Keratinocyte (primary cell): Measurements from ENCODE around the gene DNAH8. TPM values are rescaled to one million over a fixed set of nuclear protein-coding genes. Genes with fewer than 3 reads are reported as not detected.

Experiments
- DNase-seq: peaks from one replicate; pipeline ENCODE4 v3.0.0-alpha.2; 2011; ENCODE audit warnings: low read depth, missing footprints, low spot score
- FAIRE-seq: peaks from 2 replicates; lab custom pipeline; 2011; peaks lifted over from hg19 to GRCh38; lab: Jason Lieb, UNC
- H2AFZ ChIP-seq: 2 replicates; pipeline ENCODE4 v1.6.0; 2012; ENCODE audit warnings: low read length, control low read depth, inconsistent platforms; ENCODE audit not compliant: control insufficient read depth
- H3K27ac ChIP-seq: 2 replicates; pipeline ENCODE4 v1.5.1; 2011; ENCODE audit warnings: low read length; ENCODE audit not compliant: control insufficient read depth, insufficient read depth
- H3K27me3 ChIP-seq: 3 replicates; pipeline ENCODE4 v1.6.0; 2011; ENCODE audit warnings: low read length; ENCODE audit not compliant: control insufficient read depth, insufficient read depth; ENCODE audit errors: extremely low read depth
- H3K36me3 ChIP-seq, 2 experiments: 2 replicates in 1 of 2; 3 replicates in 1 of 2; pipeline ENCODE4 v1.5.1; 2011; ENCODE audit warnings: low read length in 2 of 2, mild to moderate bottlenecking in 1 of 2; ENCODE audit not compliant: control insufficient read depth in 2 of 2, insufficient read depth in 2 of 2; ENCODE audit errors: extremely low read depth in 1 of 2
- H3K4me1 ChIP-seq: 3 replicates; pipeline ENCODE4 v1.5.1; 2011; ENCODE audit warnings: low read length; ENCODE audit not compliant: control insufficient read depth, insufficient read depth; ENCODE audit errors: extremely low read depth
- H3K4me2 ChIP-seq: 3 replicates; pipeline ENCODE4 v1.6.0; 2011; ENCODE audit warnings: low read depth, low read length; ENCODE audit not compliant: control insufficient read depth, insufficient read depth; ENCODE audit errors: extremely low read depth
- H3K4me3 ChIP-seq, 3 experiments: fragments of 200-600 bp in 1 of 3; sonication (generic) in 1 of 3; 2 replicates in 2 of 3; 3 replicates in 1 of 3; pipeline ENCODE4 v1.5.1; 2011 to 2016; ENCODE audit warnings: low read length in 3 of 3, mild to moderate bottlenecking in 3 of 3, control low read depth in 2 of 3, inconsistent platforms in 1 of 3, low read depth in 1 of 3, mixed read lengths in 1 of 3, mixed run types in 1 of 3, moderate library complexity in 1 of 3; ENCODE audit not compliant: control insufficient read depth in 2 of 3, insufficient read depth in 2 of 3; ENCODE audit errors: extremely low read depth in 1 of 3
- H3K79me2 ChIP-seq: 2 replicates; pipeline ENCODE4 v1.6.0; 2012; ENCODE audit warnings: low read length; ENCODE audit not compliant: control insufficient read depth, insufficient read depth
- H3K9ac ChIP-seq: 3 replicates; pipeline ENCODE4 v1.6.0; 2011; ENCODE audit warnings: low read length; ENCODE audit not compliant: control insufficient read depth, insufficient read depth; ENCODE audit errors: extremely low read depth
- H3K9me1 ChIP-seq: 3 replicates; pipeline ENCODE4 v1.6.0; 2011; ENCODE audit warnings: low read length; ENCODE audit not compliant: control insufficient read depth, insufficient read depth; ENCODE audit errors: extremely low read depth
- H3K9me3 ChIP-seq: 2 replicates; pipeline ENCODE4 v1.5.1; 2012; ENCODE audit warnings: low read depth, low read length; ENCODE audit not compliant: control insufficient read depth
- H4K20me1 ChIP-seq: 3 replicates; pipeline ENCODE4 v1.6.0; 2011; ENCODE audit warnings: low read length; ENCODE audit not compliant: control insufficient read depth, insufficient read depth; ENCODE audit errors: extremely low read depth
- EZH2 ChIP-seq: IDR thresholded peaks from one replicate; pipeline ENCODE4 v1.6.1; 2012; ENCODE audit warnings: inconsistent platforms, mild to moderate bottlenecking, low read length, moderate library complexity
- dilution Hi-C: fragments of 300-500 bp; cut with MboI; formaldehyde crosslinking; loops from one replicate; pipeline ENCODE4 v1.7.0; 2020; ENCODE audit warnings: low sequenced_read_pairs; ENCODE audit not compliant: extremely low pct_ligation_motif_present
- polyA plus RNA-seq, 5 experiments: library from polyadenylated mRNA; depleted of rRNA in 3 of 5; stranded (reverse) in 3 of 5; stranded (forward) in 1 of 5; unstranded in 1 of 5; fragments of >200 nt; gene quantifications; 1 replicate in 1 of 5; 2 replicates in 3 of 5; 3 replicates in 1 of 5; pipeline versions ENCODE4 v1.2.1 to v1.2.3, GENCODE V29; 2011 to 2012; ENCODE audit warnings: missing spikeins in 2 of 5, low read depth in 1 of 5, low replicate concordance in 1 of 5
- TF ChIP-seq, protein P1 (sequence below), 3 experiments: IDR thresholded peaks in 1 of 3; conservative IDR thresholded peaks in 1 of 3; optimal IDR thresholded peaks in 1 of 3; 2 replicates in 2 of 3; 3 replicates in 1 of 3; pipeline versions ENCODE3 to v1.5.1; 2011; ENCODE audit warnings: low read length in 3 of 3, mild to moderate bottlenecking in 3 of 3, moderate library complexity in 2 of 3, control low read depth in 1 of 3, inconsistent platforms in 1 of 3; ENCODE audit not compliant: insufficient read depth in 2 of 3; ENCODE audit errors: extremely low read depth in 1 of 3

The DNAH8 gene
- polyA plus RNA-seq, 1 donor (not counting 4 experiments of a cell fraction or from before 2014, with no cell fraction given): 0.01 TPM

DNA sequence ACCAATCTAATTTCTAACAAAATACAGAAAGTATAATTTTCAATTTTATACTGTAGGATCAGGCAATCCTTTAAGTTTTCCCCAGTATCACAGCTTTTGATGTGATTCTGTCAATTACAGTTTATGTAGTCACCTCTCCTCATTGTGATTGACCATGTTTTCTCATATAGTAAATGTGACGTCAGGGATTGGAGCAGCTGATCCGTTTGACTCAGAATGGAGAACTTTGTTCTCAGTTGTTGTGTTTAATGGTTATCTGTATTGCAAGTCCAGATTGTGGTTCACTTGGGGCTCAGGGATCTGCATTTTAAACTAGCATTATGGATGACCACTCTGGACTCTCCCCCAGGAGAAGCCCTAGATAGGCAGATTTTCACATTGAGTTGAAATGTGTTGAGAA, 90.6 kb downstream of the DNAH8 start:
- Histone ChIP-seq H3K79me2 (no peaks in the 10 kb centered on the region), H3K4me3 (no peak overlapping the region), H2AFZ (no peak overlapping the region), H4K20me1 (no peaks in the 10 kb centered on the region), H3K27me3 (no peaks in the 10 kb centered on the region), H3K9me1 (no peaks in the 10 kb centered on the region), H3K36me3 (no peaks in the 10 kb centered on the region), H3K4me1 (no peaks in the 10 kb centered on the region), H3K9ac (no peak overlapping the region), H3K4me2 (no peak overlapping the region), H3K27ac (no peak overlapping the region), H3K9me3 (no peaks in the 10 kb centered on the region)
- DNase-seq: no peak
- TF ChIP-seq EZH2: no peak
- TF ChIP-seq, protein P1, sequence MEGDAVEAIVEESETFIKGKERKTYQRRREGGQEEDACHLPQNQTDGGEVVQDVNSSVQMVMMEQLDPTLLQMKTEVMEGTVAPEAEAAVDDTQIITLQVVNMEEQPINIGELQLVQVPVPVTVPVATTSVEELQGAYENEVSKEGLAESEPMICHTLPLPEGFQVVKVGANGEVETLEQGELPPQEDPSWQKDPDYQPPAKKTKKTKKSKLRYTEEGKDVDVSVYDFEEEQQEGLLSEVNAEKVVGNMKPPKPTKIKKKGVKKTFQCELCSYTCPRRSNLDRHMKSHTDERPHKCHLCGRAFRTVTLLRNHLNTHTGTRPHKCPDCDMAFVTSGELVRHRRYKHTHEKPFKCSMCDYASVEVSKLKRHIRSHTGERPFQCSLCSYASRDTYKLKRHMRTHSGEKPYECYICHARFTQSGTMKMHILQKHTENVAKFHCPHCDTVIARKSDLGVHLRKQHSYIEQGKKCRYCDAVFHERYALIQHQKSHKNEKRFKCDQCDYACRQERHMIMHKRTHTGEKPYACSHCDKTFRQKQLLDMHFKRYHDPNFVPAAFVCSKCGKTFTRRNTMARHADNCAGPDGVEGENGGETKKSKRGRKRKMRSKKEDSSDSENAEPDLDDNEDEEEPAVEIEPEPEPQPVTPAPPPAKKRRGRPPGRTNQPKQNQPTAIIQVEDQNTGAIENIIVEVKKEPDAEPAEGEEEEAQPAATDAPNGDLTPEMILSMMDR (optimal IDR thresholded peaks at IDR 0.05 in 1 of 3, IDR thresholded peaks at IDR 0.05 in 1 of 3, conservative IDR thresholded peaks at IDR 0.05 in 1 of 3; ENCODE audit: extremely low read depth in 1 of 3, insufficient read depth in 2 of 3, low read length in 3 of 3): no peak
- no peak for FAIRE-seq
- dilution Hi-C loops: no loop called here

DNA sequence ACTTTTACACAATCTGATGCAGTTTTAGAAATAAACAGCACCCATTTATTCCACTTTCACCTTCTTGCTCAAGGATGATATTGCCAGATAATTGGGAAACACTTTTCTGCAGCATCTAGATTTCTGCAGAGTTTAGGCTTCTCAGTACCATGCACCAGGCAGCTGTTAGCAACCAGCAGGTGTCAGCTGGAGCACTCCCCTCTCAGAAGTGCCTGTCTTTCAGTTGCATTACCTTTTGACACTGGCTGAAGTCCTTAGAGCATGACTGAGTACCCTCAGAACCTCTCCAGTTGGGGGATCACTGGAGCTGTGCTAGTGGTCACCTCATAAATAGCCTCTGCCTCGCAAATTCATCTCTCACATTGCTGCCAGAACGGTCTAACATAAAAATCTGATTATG, 91.2 kb downstream of the DNAH8 start:
- dilution Hi-C loops: no loop called here
- TF ChIP-seq EZH2: no peak
- TF ChIP-seq, protein P1 (optimal IDR thresholded peaks at IDR 0.05 in 1 of 3, IDR thresholded peaks at IDR 0.05 in 1 of 3, conservative IDR thresholded peaks at IDR 0.05 in 1 of 3; ENCODE audit: extremely low read depth in 1 of 3, insufficient read depth in 2 of 3, low read length in 3 of 3): peak in 1 of 3 experiments; percentile 44
- DNase-seq: no peak
- Histone ChIP-seq H3K4me2 (no peak overlapping the region), H3K4me1 (no peaks in the 10 kb centered on the region), H3K4me3 (no peak overlapping the region), H3K9ac (no peak overlapping the region), H3K27ac (no peak overlapping the region), H3K27me3 (no peaks in the 10 kb centered on the region), H3K79me2 (no peaks in the 10 kb centered on the region), H3K36me3 (no peaks in the 10 kb centered on the region), H3K9me1 (no peaks in the 10 kb centered on the region), H4K20me1 (no peaks in the 10 kb centered on the region), H3K9me3 (no peaks in the 10 kb centered on the region), H2AFZ (no peak overlapping the region)
- no peak for FAIRE-seq
